ENCODE measurements around the gene PCP4. TPM values are rescaled to one million over a fixed set of nuclear protein-coding genes. Genes with fewer than 3 reads are reported as not detected.
"Not testable (repeated sequence)": the region's sequence is repeated elsewhere in the genome, so short reads cannot be mapped to it uniquely, and the experiment has no call there.

Gene PCP4
- total RNA-seq, 1 donor from 2014 or later: not detected

GRCh38 chr21:39882151-39882838 is 15.1 kb downstream of the PCP4 start:
- no peaks in the 10 kb centered on the region for H3K27me3 ChIP-seq (ENCODE audit: control insufficient read depth, insufficient read depth, low read length)
- H3K36me3 ChIP-seq (ENCODE audit: control insufficient read depth, insufficient read depth, low read length): no peaks in the 10 kb centered on the region
- no peak overlapping the region for H3K4me3 ChIP-seq (ENCODE audit: low read depth, low read length)
- FAIRE-seq (no peak), DNase-seq (ENCODE audit: low read depth) (no peak)
- TF ChIP-seq CTCF (IDR thresholded peaks at IDR 0.05; ENCODE audit: insufficient read depth, low read length, severe bottlenecking): no peak

- Histone ChIP-seq H3K27me3 (ENCODE audit: control insufficient read depth, insufficient read depth, low read length) (no peaks in the 10 kb centered on the region), H3K36me3 (ENCODE audit: control insufficient read depth, insufficient read depth, low read length) (no peaks in the 10 kb centered on the region), H3K4me3 (ENCODE audit: low read depth, low read length) (no peak overlapping the region)
- no peak for FAIRE-seq
- TF ChIP-seq CTCF (IDR thresholded peaks at IDR 0.05; ENCODE audit: insufficient read depth, low read length, severe bottlenecking): no peak
- DNase-seq (ENCODE audit: low read depth): no peak
These were observed 15.6 kb downstream of the PCP4 start for GRCh38 chr21:39882839-39883195.

GRCh38 chr21:39885119-39885848 is 18.0 kb downstream of the PCP4 start:
- Histone ChIP-seq H3K36me3 (ENCODE audit: control insufficient read depth, insufficient read depth, low read length) (no peaks in the 10 kb centered on the region), H3K27me3 (ENCODE audit: control insufficient read depth, insufficient read depth, low read length) (no peaks in the 10 kb centered on the region), H3K4me3 (ENCODE audit: low read depth, low read length) (no peak overlapping the region)
- DNase-seq (ENCODE audit: low read depth): no peak
- TF ChIP-seq CTCF (IDR thresholded peaks at IDR 0.05; ENCODE audit: insufficient read depth, low read length, severe bottlenecking): no peak
- FAIRE-seq: no peak

GRCh38 chr21:39888848-39889247 is 21.6 kb downstream of the PCP4 start:
- Histone ChIP-seq H3K27me3 (ENCODE audit: control insufficient read depth, insufficient read depth, low read length) (no peaks in the 10 kb centered on the region), H3K36me3 (ENCODE audit: control insufficient read depth, insufficient read depth, low read length) (no peaks in the 10 kb centered on the region), H3K4me3 (ENCODE audit: low read depth, low read length) (no peak overlapping the region)
- DNase-seq (ENCODE audit: low read depth): no peak
- TF ChIP-seq CTCF (IDR thresholded peaks at IDR 0.05; ENCODE audit: insufficient read depth, low read length, severe bottlenecking): no peak
- FAIRE-seq: no peak

GRCh38 chr21:39891111-39891510 is 23.9 kb downstream of the PCP4 start:
- Histone ChIP-seq H3K4me3 (ENCODE audit: low read depth, low read length) (no peak overlapping the region), H3K27me3 (ENCODE audit: control insufficient read depth, insufficient read depth, low read length) (no peaks in the 10 kb centered on the region), H3K36me3 (ENCODE audit: control insufficient read depth, insufficient read depth, low read length) (no peaks in the 10 kb centered on the region)
- no peak for TF ChIP-seq CTCF (IDR thresholded peaks at IDR 0.05; ENCODE audit: insufficient read depth, low read length, severe bottlenecking)
- DNase-seq (ENCODE audit: low read depth) (no peak), FAIRE-seq (no peak)

- not testable (repeated sequence) for FAIRE-seq; H3K36me3 ChIP-seq (ENCODE audit: control insufficient read depth, insufficient read depth, low read length); H3K27me3 ChIP-seq (ENCODE audit: control insufficient read depth, insufficient read depth, low read length); H3K4me3 ChIP-seq (ENCODE audit: low read depth, low read length); DNase-seq (ENCODE audit: low read depth)
These were observed 24.6 kb downstream of the PCP4 start for GRCh38 chr21:39891863-39892262.
